HL-60 (cell line): ENCODE data around the gene TUT7.

Source experiments
- DNase-seq, 2 experiments: peaks; one replicate each; pipeline ENCODE4 v3.0.0-alpha.2; 2010 to 2020; ENCODE audit warnings: low read depth in 1 of 2, low spot score in 1 of 2
- H3K27ac ChIP-seq: fragments of 250-450 bp; sonication (Bioruptor Pico); replicated peaks from 2 replicates; pipeline ENCODE4 v1.5.1; 2020; ENCODE audit warnings: mild to moderate bottlenecking, moderate library complexity
- H3K27me3 ChIP-seq: fragments of 250-450 bp; sonication (Bioruptor Pico); 2 replicates; pipeline ENCODE4 v1.5.1; 2021; ENCODE audit warnings: mild to moderate bottlenecking, moderate library complexity; ENCODE audit not compliant: insufficient read depth, poor library complexity, severe bottlenecking
- H3K4me3 ChIP-seq: replicated peaks from 2 replicates; pipeline ENCODE4 v1.5.1; 2011; ENCODE audit warnings: mild to moderate bottlenecking, control low read depth, low read length; ENCODE audit not compliant: insufficient read depth
- CTCF ChIP-seq: IDR thresholded peaks from one replicate; pipeline ENCODE4 v1.5.1; 2011; ENCODE audit warnings: low read length, control low read depth, inconsistent platforms; ENCODE audit not compliant: insufficient read depth
- GABPA ChIP-seq: IDR thresholded peaks from 2 replicates; pipeline ENCODE4 v1.6.1; 2012; ENCODE audit warnings: low read depth
- POLR2AphosphoS5 ChIP-seq: IDR thresholded peaks from 2 replicates; pipeline ENCODE4 v1.6.1; 2012; ENCODE audit warnings: low read depth
- REST ChIP-seq: IDR thresholded peaks from 2 replicates; pipeline ENCODE4 v1.6.1; 2012; ENCODE audit warnings: low read depth; ENCODE audit not compliant: insufficient replicate concordance
- SPI1 ChIP-seq: IDR thresholded peaks from 2 replicates; pipeline ENCODE4 v1.6.1; 2012; ENCODE audit warnings: low read depth, mild to moderate bottlenecking, borderline replicate concordance

The TUT7 gene

GRCh38 chr9:86349271-86349670, 4.9 kb downstream of the TUT7 start:
- TF ChIP-seq POLR2AphosphoS5 (no peak), SPI1 (no peak), GABPA (no peak), REST (no peak), CTCF (no peak)
- Histone ChIP-seq H3K27ac (no peak overlapping the region), H3K4me3 (no peak overlapping the region), H3K27me3 (no peaks in the 10 kb centered on the region)
- DNase-seq: no peak

GRCh38 chr9:86347991-86348390, 6.2 kb downstream of the TUT7 start:
- Histone ChIP-seq H3K27ac (no peak overlapping the region), H3K4me3 (no peak overlapping the region), H3K27me3 (no peaks in the 10 kb centered on the region)
- TF ChIP-seq POLR2AphosphoS5 (no peak), SPI1 (peak; percentile 7; the same call in 1 of the 2 replicates)
- DNase-seq: peak in 1 of 2 experiments; percentile 6

GRCh38 chr9:86344818-86345217, 9.4 kb downstream of the TUT7 start:
- TF ChIP-seq GABPA (no peak), CTCF (no peak), SPI1 (no peak), REST (no peak), POLR2AphosphoS5 (no peak)
- Histone ChIP-seq H3K27me3 (no peaks in the 10 kb centered on the region), H3K4me3 (no peak overlapping the region), H3K27ac (no peak overlapping the region)
- no peak for DNase-seq

GRCh38 chr9:86342269-86342668, 11.9 kb downstream of the TUT7 start:
- Histone ChIP-seq H3K27me3 (no peaks in the 10 kb centered on the region), H3K4me3 (no peak overlapping the region), H3K27ac (no peak overlapping the region)
- no peak for DNase-seq
- TF ChIP-seq SPI1 (no peak), GABPA (no peak), REST (no peak), CTCF (no peak), POLR2AphosphoS5 (no peak)
